Epidermal melanocyte (primary cell): Measurements from ENCODE around the gene PLPPR4.
A peak's percentile ranks its signal among the peaks of the same experiment; 100 is the strongest.
"Not testable (repeated sequence)": the region's sequence is repeated elsewhere in the genome, so short reads cannot be mapped to it uniquely, and the experiment has no call there.

Source experiments
- DNase-seq: peaks from one replicate; pipeline ENCODE4 v3.0.0; 2011; ENCODE audit warnings: low spot score; ENCODE audit not compliant: insufficient read length

The PLPPR4 gene

DNA sequence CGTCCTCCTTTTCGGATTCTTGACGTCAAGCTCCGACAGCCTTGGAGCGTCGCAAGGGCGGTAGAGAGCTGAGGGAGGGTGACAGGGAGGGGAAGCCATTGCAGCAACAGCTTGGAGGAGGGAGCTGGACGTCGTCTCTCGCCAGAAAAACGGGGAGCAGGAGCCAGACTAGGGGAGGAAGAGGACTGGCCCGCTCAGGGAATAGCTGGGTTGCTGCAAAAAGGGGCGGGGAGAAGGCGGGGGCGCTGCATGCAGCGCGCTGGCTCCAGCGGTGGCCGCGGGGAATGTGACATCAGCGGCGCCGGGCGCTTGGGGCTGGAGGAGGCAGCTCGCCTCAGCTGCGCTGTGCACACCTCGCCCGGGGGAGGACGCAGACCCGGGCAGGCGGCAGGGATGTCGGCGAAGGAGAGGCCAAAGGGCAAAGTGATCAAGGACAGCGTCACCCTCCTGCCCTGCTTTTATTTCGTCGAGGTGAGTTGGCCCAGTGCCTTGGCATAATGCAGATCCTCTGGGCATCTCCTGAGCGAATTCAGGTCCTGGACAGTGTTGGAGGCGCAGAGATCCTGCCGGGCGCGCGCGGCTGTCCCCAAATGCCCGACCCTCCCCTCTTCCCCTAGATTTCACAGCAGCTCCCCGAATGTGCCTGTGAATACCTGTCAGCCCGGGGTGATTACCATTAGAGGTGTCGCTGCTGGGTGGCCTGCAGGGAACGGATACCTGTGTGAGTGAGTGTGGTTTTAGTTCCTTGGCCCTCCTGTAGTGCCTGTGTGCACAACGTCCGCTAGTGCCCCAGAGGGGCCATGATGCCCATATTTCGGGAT is at the start of gene PLPPR4:
Gene PLPPR4, plus strand, starts transcription at position 292 of the 821 bp plus-strand sequence. Its CDS starts 102 bp downstream, at position 394.
- DNase-seq = peak; percentile 19

DNA sequence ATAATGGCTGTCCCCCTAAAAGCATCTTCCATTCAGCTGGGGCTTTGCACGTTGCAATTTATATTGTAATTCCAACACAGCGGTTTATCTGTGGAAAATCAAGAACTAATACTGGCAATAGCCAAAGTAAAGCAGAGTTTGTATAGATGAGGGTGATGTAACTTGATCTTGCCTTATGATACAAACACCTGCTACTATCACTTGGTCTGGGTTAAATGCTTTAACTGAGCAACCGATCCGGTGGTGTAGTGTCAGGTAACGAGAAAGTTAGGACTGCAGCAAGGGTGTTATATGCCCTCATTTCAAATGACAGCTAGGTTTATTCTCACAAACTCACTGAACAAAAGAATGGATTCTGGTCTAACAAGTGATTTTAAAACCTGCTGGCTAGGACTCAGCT is 47.3 kb upstream of the PLPPR4 start:
- no peak for DNase-seq

- no peak for DNase-seq
These were observed 46.7 kb upstream of the PLPPR4 start for GRCh38 chr1:99217599-99217998.

DNA sequence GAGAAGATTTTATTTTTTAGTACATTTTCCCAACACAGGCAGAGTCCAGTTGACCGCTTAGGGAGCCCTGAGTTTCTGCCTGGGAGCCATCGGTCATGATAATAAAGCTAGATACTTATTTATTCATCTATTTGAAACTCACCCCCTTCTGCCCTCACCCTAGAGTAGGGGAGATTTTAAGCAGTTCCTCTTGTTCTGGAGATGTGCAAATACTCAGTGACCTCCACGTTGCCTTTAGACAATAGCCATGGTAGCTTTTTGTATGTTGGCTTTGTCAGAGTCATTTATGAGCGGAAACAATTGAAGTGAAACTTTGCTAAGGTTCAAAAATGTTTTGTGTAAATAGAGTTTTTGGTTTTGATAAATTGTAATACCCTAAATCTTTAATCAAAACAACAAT is 45.7 kb upstream of the PLPPR4 start:
- DNase-seq = no peak

- no peak for DNase-seq
These were observed 45.3 kb upstream of the PLPPR4 start for GRCh38 chr1:99218999-99219398.

GRCh38 chr1:99227056-99227897 is 37.0 kb upstream of the PLPPR4 start:
- DNase-seq = no peak

GRCh38 chr1:99228153-99228552 is 36.1 kb upstream of the PLPPR4 start:
- no peak for DNase-seq

DNA sequence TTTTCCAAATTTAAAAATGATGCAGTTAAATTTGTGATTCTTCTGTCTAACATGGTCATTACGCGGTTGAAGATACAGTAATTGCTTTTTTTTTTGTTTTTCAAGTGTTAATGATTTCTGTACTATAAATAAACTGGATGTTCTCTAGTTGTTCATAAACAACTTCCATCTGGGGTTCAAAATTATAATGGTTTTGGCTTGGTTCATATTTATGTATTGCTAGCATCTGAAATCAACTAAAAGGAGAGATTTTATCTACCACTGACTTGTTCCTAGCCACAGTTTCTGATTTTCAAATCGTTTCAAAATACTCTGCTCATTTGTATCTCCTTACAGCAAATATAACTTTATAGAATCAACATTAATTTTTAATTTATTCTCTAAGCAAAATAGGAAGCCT is 35.2 kb upstream of the PLPPR4 start:
- no peak for DNase-seq

- DNase-seq = no peak
These were observed 33.6 kb upstream of the PLPPR4 start for GRCh38 chr1:99230695-99231094.

DNA sequence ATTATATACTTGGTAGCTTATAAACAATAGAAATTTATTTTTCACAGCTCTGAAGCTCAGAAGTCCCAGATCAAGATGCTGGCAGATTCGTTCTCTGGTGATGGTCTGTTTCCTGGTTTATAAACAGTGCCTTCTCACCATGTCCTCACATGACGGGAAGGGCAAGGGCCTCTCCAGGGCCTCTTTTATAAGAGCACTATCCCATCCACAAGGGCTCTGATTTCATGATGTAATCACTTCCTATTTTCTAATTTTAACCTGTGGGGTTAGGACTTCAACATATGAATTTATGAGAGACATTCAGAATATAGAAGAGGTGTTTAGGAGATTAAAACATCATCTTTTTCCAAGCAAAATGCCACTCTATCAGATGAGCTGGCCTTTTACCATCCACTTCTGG is 32.1 kb upstream of the PLPPR4 start:
- DNase-seq = no peak

- no peak for DNase-seq
These were observed 30.8 kb upstream of the PLPPR4 start for GRCh38 chr1:99233446-99233845.

- no peak for DNase-seq
These were observed 27.5 kb upstream of the PLPPR4 start for GRCh38 chr1:99236756-99237155.

DNA sequence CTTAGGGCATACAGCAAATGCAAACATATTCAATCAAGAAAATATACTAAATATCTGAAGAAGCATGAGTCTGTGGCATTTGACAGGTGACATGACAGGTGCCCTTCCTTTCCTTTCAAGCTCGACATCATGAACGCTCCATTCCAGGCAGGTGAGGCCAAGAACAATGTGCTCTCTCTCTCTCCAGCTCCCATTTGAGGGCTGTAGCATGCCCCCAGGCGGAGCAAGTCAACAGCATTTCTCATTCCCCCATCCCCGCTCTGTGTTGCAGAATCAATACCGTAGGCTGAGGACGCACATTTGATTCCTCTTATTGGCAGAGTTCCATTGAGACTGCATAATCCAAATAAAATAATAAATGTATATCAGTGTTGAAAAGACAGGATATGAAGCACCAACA is 24.6 kb upstream of the PLPPR4 start:
- no peak for DNase-seq

GRCh38 chr1:99240621-99241020 is 23.7 kb upstream of the PLPPR4 start:
- DNase-seq = no peak

DNA sequence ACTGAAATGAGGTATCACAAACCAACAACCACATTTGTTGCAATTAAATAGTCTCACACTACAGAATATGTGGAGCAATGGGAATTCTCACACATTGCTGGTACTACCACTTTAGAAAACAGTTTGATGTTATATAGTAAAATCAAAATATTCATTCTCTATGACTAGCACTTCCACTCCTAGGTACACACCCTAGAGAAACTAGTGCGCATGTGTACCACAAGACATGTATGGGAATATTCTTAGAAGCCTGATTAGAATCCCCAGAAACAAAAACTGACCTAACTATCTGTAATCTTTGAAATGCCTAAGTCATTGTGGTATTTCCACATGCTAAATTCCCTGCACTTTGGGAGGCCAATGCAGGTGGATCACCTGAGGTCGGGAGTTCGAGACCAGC is 18.1 kb upstream of the PLPPR4 start:
- DNase-seq = no peak

DNA sequence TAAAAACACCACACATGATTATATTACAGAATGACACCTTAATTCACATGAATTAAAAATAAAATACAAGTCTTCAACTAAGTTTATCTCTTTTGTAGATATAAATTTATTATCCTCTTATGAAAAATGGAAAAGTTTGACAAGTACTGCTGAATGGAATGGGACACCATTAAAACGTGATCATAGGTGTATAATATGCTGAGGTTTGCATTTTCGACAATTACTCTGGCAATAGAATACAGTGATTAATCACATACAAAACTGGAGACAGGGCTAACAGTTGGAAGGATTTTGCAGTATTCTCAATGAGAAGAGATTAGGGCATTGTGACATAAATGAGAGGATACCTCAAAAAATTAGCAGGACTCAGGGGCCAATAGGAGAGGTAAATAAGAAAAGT is 17.1 kb upstream of the PLPPR4 start:
- no peak for DNase-seq

DNA sequence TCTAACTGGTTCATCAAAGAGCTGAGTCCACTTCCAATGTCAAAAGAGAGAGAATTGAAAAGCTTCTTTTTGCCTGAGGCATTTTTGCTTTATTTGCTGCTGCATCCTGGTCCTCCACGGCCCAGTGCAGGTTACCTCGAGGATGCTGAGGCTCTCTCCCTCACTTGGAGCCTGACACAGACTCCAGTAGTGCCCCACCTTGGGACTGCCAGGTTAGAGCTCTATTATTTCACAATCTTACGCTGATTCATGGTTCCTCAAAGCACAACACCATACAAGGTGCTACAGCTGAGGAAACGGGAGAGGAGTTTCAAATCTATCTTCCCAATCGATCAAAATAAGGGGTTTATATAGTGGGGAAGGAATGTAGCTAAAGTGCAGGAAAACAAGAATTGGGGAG is 13.6 kb upstream of the PLPPR4 start:
- DNase-seq = no peak

GRCh38 chr1:99251308-99251707 is 13.0 kb upstream of the PLPPR4 start:
- DNase-seq = no peak

GRCh38 chr1:99252630-99253029 is 11.7 kb upstream of the PLPPR4 start:
- DNase-seq = no peak

DNA sequence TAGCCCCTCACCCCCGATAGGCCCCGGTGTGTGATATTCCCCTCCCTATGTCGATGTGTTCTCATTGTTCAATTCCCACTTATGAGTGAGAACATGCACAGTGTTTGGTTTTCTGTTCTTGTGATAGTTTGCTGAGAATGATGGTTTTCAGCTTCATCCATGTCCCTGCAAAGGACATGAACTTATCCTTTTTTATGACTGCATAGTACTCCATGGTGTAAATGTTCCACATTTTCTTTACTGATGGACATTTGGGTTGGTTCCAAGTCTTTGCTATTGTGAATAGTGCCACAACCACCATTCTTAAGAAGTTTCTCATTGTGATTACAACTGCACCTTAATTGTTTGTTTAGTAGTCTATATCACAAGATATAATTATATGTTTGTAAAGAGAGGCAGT is 3.9 kb upstream of the PLPPR4 start:
- DNase-seq = not testable (repeated sequence)

- DNase-seq = no peak
These were observed 832 bp downstream of the PLPPR4 start for GRCh38 chr1:99265124-99265523.

GRCh38 chr1:99266726-99267125 is 2.4 kb downstream of the PLPPR4 start:
- DNase-seq = no peak

DNA sequence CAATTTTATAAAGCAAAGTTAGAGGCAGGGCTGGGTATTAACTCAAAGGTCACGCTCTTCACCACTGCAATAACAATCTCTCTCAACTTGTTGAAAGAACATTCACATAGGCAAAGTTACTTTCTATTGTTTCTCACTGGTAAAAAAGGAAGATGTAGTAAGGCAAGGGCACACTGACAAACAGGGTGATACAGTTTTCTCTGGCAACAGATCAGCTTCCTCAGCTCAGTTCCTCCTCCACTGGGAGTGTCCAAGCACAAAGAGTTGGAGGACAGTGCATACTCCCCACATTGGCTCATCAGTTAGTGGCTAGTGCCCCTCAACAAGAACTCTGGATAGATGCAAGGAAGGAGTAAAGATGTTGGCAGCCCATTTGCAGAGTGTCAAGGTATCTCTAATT is 3.7 kb downstream of the PLPPR4 start:
- DNase-seq = no peak
